ENCODE data around the gene CTU2.

The CTU2 gene

GRCh38 chr16:88743693-88744576, 37.6 kb downstream of the CTU2 start:
- DNase-seq (ENCODE audit: low read depth in 2 of 2): peak; percentile 55 to 67

- DNase-seq (ENCODE audit: low read depth in 2 of 2): no peak
Measured at GRCh38 chr16:88744577-88745521, 38.5 kb downstream of the CTU2 start.

- DNase-seq (ENCODE audit: low read depth in 2 of 2): no peak
Measured at GRCh38 chr16:88746506-88746905, 40.2 kb downstream of the CTU2 start.

GRCh38 chr16:88747588-88748301, 41.4 kb downstream of the CTU2 start:
- no peak for DNase-seq (ENCODE audit: low read depth in 2 of 2)

- no peak for DNase-seq (ENCODE audit: low read depth in 2 of 2)
Measured at GRCh38 chr16:88748364-88748763, 42.1 kb downstream of the CTU2 start.

- no peak for DNase-seq (ENCODE audit: low read depth in 2 of 2)
Measured at GRCh38 chr16:88749358-88749757, 43.1 kb downstream of the CTU2 start.

- DNase-seq (ENCODE audit: low read depth in 2 of 2): no peak
Measured at GRCh38 chr16:88750854-88751253, 44.6 kb downstream of the CTU2 start.

- DNase-seq (ENCODE audit: low read depth in 2 of 2): no peak
Measured at GRCh38 chr16:88752386-88753002, 46.2 kb downstream of the CTU2 start.

GRCh38 chr16:88753191-88753590, 46.9 kb downstream of the CTU2 start:
- no peak for DNase-seq (ENCODE audit: low read depth in 2 of 2)

GRCh38 chr16:88753602-88754001, 47.3 kb downstream of the CTU2 start:
- DNase-seq (ENCODE audit: low read depth in 2 of 2): no peak

GRCh38 chr16:88754109-88754911, 48.0 kb downstream of the CTU2 start:
- DNase-seq (ENCODE audit: low read depth in 2 of 2): no peak

GRCh38 chr16:88754912-88755744, 48.8 kb downstream of the CTU2 start:
- no peak for DNase-seq (ENCODE audit: low read depth in 2 of 2)

- DNase-seq (ENCODE audit: low read depth in 2 of 2): no peak
Measured at GRCh38 chr16:88755745-88756443, 49.6 kb downstream of the CTU2 start.

GRCh38 chr16:88758227-88758943, 52.1 kb downstream of the CTU2 start:
- DNase-seq (ENCODE audit: low read depth in 2 of 2): no peak

- DNase-seq (ENCODE audit: low read depth in 2 of 2): no peak
Measured at GRCh38 chr16:88758944-88759244, 52.6 kb downstream of the CTU2 start.

- no peak for DNase-seq (ENCODE audit: low read depth in 2 of 2)
Measured at GRCh38 chr16:88759245-88759975, 53.1 kb downstream of the CTU2 start.

GRCh38 chr16:88759976-88760350, 53.7 kb downstream of the CTU2 start:
- no peak for DNase-seq (ENCODE audit: low read depth in 2 of 2)
